Body of pancreas (tissue), 4 donors: ENCODE measurements around the gene MARCKS.

Experiments
- POLR2A ChIP-seq, 3 donors: fragments of 450-650 bp; IDR thresholded peaks; one replicate each; pipeline ENCODE4 v1.6.1; 2016; ENCODE audit warnings: antibody characterized with exemption in 3 of 3, mild to moderate bottlenecking in 2 of 3
- TF ChIP-seq, protein P1 (sequence below), 7 experiments: fragments of 450-650 bp in 4 of 7; fragments of 200-600 bp in 3 of 7; sonication (generic) in 3 of 7; IDR thresholded peaks; one replicate each; pipeline ENCODE4 v1.5.1; 2016 to 2019; ENCODE audit warnings: antibody characterized with exemption in 7 of 7

- no peak for TF ChIP-seq POLR2A (IDR thresholded peaks at IDR 0.05)
- TF ChIP-seq, protein P1, sequence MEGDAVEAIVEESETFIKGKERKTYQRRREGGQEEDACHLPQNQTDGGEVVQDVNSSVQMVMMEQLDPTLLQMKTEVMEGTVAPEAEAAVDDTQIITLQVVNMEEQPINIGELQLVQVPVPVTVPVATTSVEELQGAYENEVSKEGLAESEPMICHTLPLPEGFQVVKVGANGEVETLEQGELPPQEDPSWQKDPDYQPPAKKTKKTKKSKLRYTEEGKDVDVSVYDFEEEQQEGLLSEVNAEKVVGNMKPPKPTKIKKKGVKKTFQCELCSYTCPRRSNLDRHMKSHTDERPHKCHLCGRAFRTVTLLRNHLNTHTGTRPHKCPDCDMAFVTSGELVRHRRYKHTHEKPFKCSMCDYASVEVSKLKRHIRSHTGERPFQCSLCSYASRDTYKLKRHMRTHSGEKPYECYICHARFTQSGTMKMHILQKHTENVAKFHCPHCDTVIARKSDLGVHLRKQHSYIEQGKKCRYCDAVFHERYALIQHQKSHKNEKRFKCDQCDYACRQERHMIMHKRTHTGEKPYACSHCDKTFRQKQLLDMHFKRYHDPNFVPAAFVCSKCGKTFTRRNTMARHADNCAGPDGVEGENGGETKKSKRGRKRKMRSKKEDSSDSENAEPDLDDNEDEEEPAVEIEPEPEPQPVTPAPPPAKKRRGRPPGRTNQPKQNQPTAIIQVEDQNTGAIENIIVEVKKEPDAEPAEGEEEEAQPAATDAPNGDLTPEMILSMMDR (IDR thresholded peaks at IDR 0.05), result no peak
Measured at GRCh38 chr6:113848280-113848679, 8.9 kb upstream of the MARCKS start.
